Smooth muscle cell (in vitro differentiated cells): ENCODE measurements around the gene ENO2. TPM values are rescaled to one million over a fixed set of nuclear protein-coding genes. Genes with fewer than 3 reads are reported as not detected.
"Not testable (repeated sequence)": the region's sequence is repeated elsewhere in the genome, so short reads cannot be mapped to it uniquely, and the experiment has no call there.

ENCODE experiments used
- DNase-seq: peaks from one replicate; lab custom pipeline; 2025; ENCODE audit not compliant: unreplicated experiment; lab: John Stamatoyannopoulos, UW
- H2AFZ ChIP-seq: fragments of 200-600 bp; sonication (generic); 2 replicates; pipeline ENCODE4 v1.6.0; 2016; ENCODE audit warnings: antibody characterized with exemption, low read depth, mild to moderate bottlenecking
- H3F3A ChIP-seq: fragments of 200-600 bp; sonication (generic); 2 replicates; pipeline ENCODE4 v1.6.0; 2017; ENCODE audit warnings: antibody characterized with exemption, low read depth
- H3K27ac ChIP-seq: fragments of 200-600 bp; sonication (generic); 2 replicates; pipeline ENCODE4 v1.5.1; 2016; ENCODE audit warnings: low read depth, mild to moderate bottlenecking
- H3K27me3 ChIP-seq: fragments of 200-600 bp; sonication (generic); 2 replicates; pipeline ENCODE4 v1.6.1; 2016; ENCODE audit warnings: low read depth, mild to moderate bottlenecking
- H3K36me3 ChIP-seq: fragments of 200-600 bp; sonication (generic); 2 replicates; pipeline ENCODE4 v1.5.1; 2016; ENCODE audit warnings: low read depth
- H3K4me1 ChIP-seq: fragments of 200-600 bp; sonication (generic); 2 replicates; pipeline ENCODE4 v1.5.1; 2016; ENCODE audit warnings: low read depth
- H3K4me2 ChIP-seq: fragments of 200-600 bp; sonication (generic); 2 replicates; pipeline ENCODE4 v1.6.0; 2016; ENCODE audit warnings: mild to moderate bottlenecking
- H3K4me3 ChIP-seq: fragments of 200-600 bp; sonication (generic); 2 replicates; pipeline ENCODE4 v1.5.1; 2016; ENCODE audit warnings: mild to moderate bottlenecking
- H3K79me2 ChIP-seq: fragments of 200-600 bp; sonication (generic); 2 replicates; pipeline ENCODE4 v1.6.0; 2016; ENCODE audit warnings: low read depth, mild to moderate bottlenecking
- H3K9ac ChIP-seq: fragments of 200-600 bp; sonication (generic); 2 replicates; pipeline ENCODE4 v1.6.0; 2016; ENCODE audit warnings: low read depth
- H3K9me3 ChIP-seq: fragments of 200-600 bp; sonication (generic); replicated peaks from 2 replicates; pipeline ENCODE4 v1.5.1; 2016; ENCODE audit warnings: low read depth
- H4K20me1 ChIP-seq: fragments of 200-600 bp; sonication (generic); 2 replicates; pipeline ENCODE4 v1.6.0; 2016; ENCODE audit warnings: low read depth
- CTCF ChIP-seq: fragments of 200-600 bp; sonication (generic); IDR thresholded peaks from 2 replicates; pipeline ENCODE4 v1.5.1; 2017; ENCODE audit warnings: borderline replicate concordance, mild to moderate bottlenecking, antibody characterized with exemption; ENCODE audit not compliant: insufficient read depth, poor library complexity, severe bottlenecking
- WGBS: methylation state at CpG from one replicate; pipeline ENCODE4 v1.1.7; 2016; ENCODE audit warnings: low lambda C conversion rate; 5-methylcytosine and 5-hydroxymethylcytosine counted together
- polyA plus RNA-seq: library from polyadenylated mRNA; unstranded; fragments of >200 nt; fragmentation: Nextera tagmentation; extraction: Ambion mirVana; gene quantifications from 2 replicates; pipeline ENCODE4 v1.2.1, GENCODE V29; 2016
- total RNA-seq: library from RNA; depleted of rRNA; stranded (reverse); fragments of >200 nt; gene quantifications from 2 replicates; pipeline ENCODE4 v1.2.3, GENCODE V29; 2014

Gene ENO2
- total and polyA plus RNA-seq, 2 experiments from 2014 or later: 52.5 to 105 TPM

GRCh38 chr12:6887460-6887859 lies 26.9 kb upstream of the ENO2 start:
- no peak overlapping the region for H3K9ac ChIP-seq
- no peak overlapping the region for H3K27ac ChIP-seq
- H2AFZ ChIP-seq: no peak overlapping the region
- 96% methylated on average over 8 of the region's 8 CpGs for WGBS
- TF ChIP-seq CTCF: no peak
- H3K36me3 ChIP-seq: no peaks in the 10 kb centered on the region
- H3F3A ChIP-seq: no peaks in the 10 kb centered on the region
- no peaks in the 10 kb centered on the region for H3K79me2 ChIP-seq
- no peaks in the 10 kb centered on the region for H3K9me3 ChIP-seq
- no peak overlapping the region for H3K4me3 ChIP-seq
- H4K20me1 ChIP-seq: no peaks in the 10 kb centered on the region
- DNase-seq: no peak
- H3K27me3 ChIP-seq: no peaks in the 10 kb centered on the region
- H3K4me2 ChIP-seq: no peak overlapping the region
- peaks cover 16% of the 10 kb centered on the region for H3K4me1 ChIP-seq

GRCh38 chr12:6888360-6888759 lies 26.0 kb upstream of the ENO2 start:
- H3K4me3 ChIP-seq: no peak overlapping the region
- H3K4me1 ChIP-seq: peaks cover 16% of the 10 kb centered on the region
- DNase-seq: no peak
- no peaks in the 10 kb centered on the region for H4K20me1 ChIP-seq
- WGBS: 89% methylated on average over 2 of the region's 2 CpGs
- no peaks in the 10 kb centered on the region for H3K79me2 ChIP-seq
- no peak for TF ChIP-seq CTCF
- no peaks in the 10 kb centered on the region for H3K27me3 ChIP-seq
- H3K9me3 ChIP-seq: no peaks in the 10 kb centered on the region
- H3K4me2 ChIP-seq: no peak overlapping the region
- no peaks in the 10 kb centered on the region for H3F3A ChIP-seq
- no peaks in the 10 kb centered on the region for H3K36me3 ChIP-seq
- no peak overlapping the region for H3K27ac ChIP-seq
- H3K9ac ChIP-seq: no peak overlapping the region
- no peak overlapping the region for H2AFZ ChIP-seq

- H3K27me3 ChIP-seq, H3K79me2 ChIP-seq, H3K4me3 ChIP-seq, DNase-seq, H4K20me1 ChIP-seq, H3K9me3 ChIP-seq, H3K36me3 ChIP-seq, H3K27ac ChIP-seq, H3K4me2 ChIP-seq, H3K9ac ChIP-seq, H2AFZ ChIP-seq, H3F3A ChIP-seq: not testable (repeated sequence)
- peaks cover 16% of the 10 kb centered on the region for H3K4me1 ChIP-seq
- WGBS: 85% methylated on average over 7 of the region's 7 CpGs
Observed at GRCh38 chr12:6888794-6889193, 25.6 kb upstream of the ENO2 start.

- not testable (repeated sequence) for H3K36me3 ChIP-seq, H3F3A ChIP-seq, H2AFZ ChIP-seq, H4K20me1 ChIP-seq, H3K27me3 ChIP-seq, H3K9me3 ChIP-seq, DNase-seq, H3K79me2 ChIP-seq, H3K4me3 ChIP-seq, H3K9ac ChIP-seq
- WGBS: 94% methylated on average over 16 of the region's 21 CpGs
- Histone ChIP-seq H3K27ac (peak overlapping the region; percentile 81), H3K4me2 (peak overlapping the region; percentile 78), H3K4me1 (peaks cover 16% of the 10 kb centered on the region)
Observed at GRCh38 chr12:6889775-6890573, 24.4 kb upstream of the ENO2 start.
